HFF-Myc (cell line): ENCODE results near the gene DDX10.

Source experiments
- DNase-seq: peaks from one replicate; pipeline ENCODE4 v3.0.0-alpha.2; 2011; ENCODE audit warnings: low read depth; ENCODE audit errors: extremely low read depth
- H3K4me3 ChIP-seq: replicated peaks from 2 replicates; pipeline ENCODE4 v1.5.1; 2011; ENCODE audit warnings: low read depth, mild to moderate bottlenecking, control low read depth, low read length
- CTCF ChIP-seq: IDR thresholded peaks from 2 replicates; pipeline ENCODE4 v1.5.1; 2012; ENCODE audit warnings: mild to moderate bottlenecking, low read depth, low read length, control low read depth; ENCODE audit errors: missing control alignments

Gene DDX10

GRCh38 chr11:108624196-108624925 is 40.5 kb upstream of the DDX10 start:
- no peak for TF ChIP-seq CTCF
- DNase-seq: no peak

GRCh38 chr11:108628326-108628725 is 36.5 kb upstream of the DDX10 start:
- no peak for DNase-seq
- no peak for TF ChIP-seq CTCF
- no peak overlapping the region for H3K4me3 ChIP-seq

More at GRCh38 chr11:108624196-108624925, 40.5 kb upstream of the DDX10 start:
- H3K4me3 ChIP-seq: no peak overlapping the region

GRCh38 chr11:108628812-108629211 is 36.1 kb upstream of the DDX10 start:
- TF ChIP-seq CTCF: no peak
- no peak overlapping the region for H3K4me3 ChIP-seq
- no peak for DNase-seq

GRCh38 chr11:108629274-108629673 is 35.6 kb upstream of the DDX10 start:
- no peak overlapping the region for H3K4me3 ChIP-seq
- no peak for TF ChIP-seq CTCF
- no peak for DNase-seq

- DNase-seq: peak; percentile 19
- H3K4me3 ChIP-seq: no peak overlapping the region
- no peak for TF ChIP-seq CTCF
These were observed 32.7 kb upstream of the DDX10 start for GRCh38 chr11:108632041-108632704.

- no peak for TF ChIP-seq CTCF
- DNase-seq: no peak
- H3K4me3 ChIP-seq: no peak overlapping the region
These were observed 29.8 kb upstream of the DDX10 start for GRCh38 chr11:108635106-108635505.
